ENCODE measurements around the gene CYP27A1. TPM values are rescaled to one million over a fixed set of nuclear protein-coding genes. Genes with fewer than 3 reads are reported as not detected.

The CYP27A1 gene
- total and polyA plus RNA-seq, 4 donors: 112 to 354 (median 305) TPM

- WGBS: 54% methylated on average over 6 of the region's 6 CpGs
- Histone ChIP-seq H3K27me3 (ENCODE audit: control insufficient read depth in 4 of 4, insufficient read depth in 4 of 4, low read length in 3 of 4) (no peaks in the 10 kb centered on the region), H3K9ac (ENCODE audit: low read depth in 1 of 2, low read length in 2 of 2) (peak overlapping the region in 1 of 2 donors; percentile 57), H3K36me3 (ENCODE audit: control insufficient read depth in 4 of 4, insufficient read depth in 3 of 4, low read depth in 1 of 4, low read length in 3 of 4) (peaks cover 0 to 12% (median 0%) of the 10 kb centered on the region in 4 donors), H3K4me3 (ENCODE audit: low read depth in 1 of 3, low read length in 3 of 3) (no peak overlapping the region), H3K9me3 (ENCODE audit: control insufficient read depth in 4 of 4, low read length in 3 of 4) (no peaks in the 10 kb centered on the region), H3K27ac (ENCODE audit: low read depth in 1 of 2, low read length in 2 of 2) (peak overlapping the region; percentile 84 to 91), H3K4me1 (ENCODE audit: control insufficient read depth in 4 of 4, insufficient read depth in 4 of 4, low read length in 3 of 4) (peaks cover 10 to 48% (median 38%) of the 10 kb centered on the region in 4 donors)
- no peak for DNase-seq (ENCODE audit: low spot score)
- TF ChIP-seq RXRA (IDR thresholded peaks at IDR 0.05): no peak
- no peak for TF ChIP-seq FOXA2 (IDR thresholded peaks at IDR 0.05)
- no peak for TF ChIP-seq EGR1 (IDR thresholded peaks at IDR 0.05; ENCODE audit: low read depth in 2 of 2)
- TF ChIP-seq, protein P1, sequence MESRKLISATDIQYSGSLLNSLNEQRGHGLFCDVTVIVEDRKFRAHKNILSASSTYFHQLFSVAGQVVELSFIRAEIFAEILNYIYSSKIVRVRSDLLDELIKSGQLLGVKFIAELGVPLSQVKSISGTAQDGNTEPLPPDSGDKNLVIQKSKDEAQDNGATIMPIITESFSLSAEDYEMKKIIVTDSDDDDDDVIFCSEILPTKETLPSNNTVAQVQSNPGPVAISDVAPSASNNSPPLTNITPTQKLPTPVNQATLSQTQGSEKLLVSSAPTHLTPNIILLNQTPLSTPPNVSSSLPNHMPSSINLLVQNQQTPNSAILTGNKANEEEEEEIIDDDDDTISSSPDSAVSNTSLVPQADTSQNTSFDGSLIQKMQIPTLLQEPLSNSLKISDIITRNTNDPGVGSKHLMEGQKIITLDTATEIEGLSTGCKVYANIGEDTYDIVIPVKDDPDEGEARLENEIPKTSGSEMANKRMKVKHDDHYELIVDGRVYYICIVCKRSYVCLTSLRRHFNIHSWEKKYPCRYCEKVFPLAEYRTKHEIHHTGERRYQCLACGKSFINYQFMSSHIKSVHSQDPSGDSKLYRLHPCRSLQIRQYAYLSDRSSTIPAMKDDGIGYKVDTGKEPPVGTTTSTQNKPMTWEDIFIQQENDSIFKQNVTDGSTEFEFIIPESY (IDR thresholded peaks at IDR 0.05): no peak
- no peak for TF ChIP-seq JUND (IDR thresholded peaks at IDR 0.05)
- TF ChIP-seq NR2F2 (IDR thresholded peaks at IDR 0.05): no peak
- TF ChIP-seq TAF1 (conservative IDR thresholded peaks at IDR 0.05): no peak
- TF ChIP-seq, protein P2, sequence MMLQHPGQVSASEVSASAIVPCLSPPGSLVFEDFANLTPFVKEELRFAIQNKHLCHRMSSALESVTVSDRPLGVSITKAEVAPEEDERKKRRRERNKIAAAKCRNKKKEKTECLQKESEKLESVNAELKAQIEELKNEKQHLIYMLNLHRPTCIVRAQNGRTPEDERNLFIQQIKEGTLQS (IDR thresholded peaks at IDR 0.05): no peak
- no peak for TF ChIP-seq HNF4A (conservative IDR thresholded peaks at IDR 0.05)
- TF ChIP-seq SP1 (IDR thresholded peaks at IDR 0.05): no peak
- TF ChIP-seq HNF4G (IDR thresholded peaks at IDR 0.05): no peak
- TF ChIP-seq, protein P3, sequence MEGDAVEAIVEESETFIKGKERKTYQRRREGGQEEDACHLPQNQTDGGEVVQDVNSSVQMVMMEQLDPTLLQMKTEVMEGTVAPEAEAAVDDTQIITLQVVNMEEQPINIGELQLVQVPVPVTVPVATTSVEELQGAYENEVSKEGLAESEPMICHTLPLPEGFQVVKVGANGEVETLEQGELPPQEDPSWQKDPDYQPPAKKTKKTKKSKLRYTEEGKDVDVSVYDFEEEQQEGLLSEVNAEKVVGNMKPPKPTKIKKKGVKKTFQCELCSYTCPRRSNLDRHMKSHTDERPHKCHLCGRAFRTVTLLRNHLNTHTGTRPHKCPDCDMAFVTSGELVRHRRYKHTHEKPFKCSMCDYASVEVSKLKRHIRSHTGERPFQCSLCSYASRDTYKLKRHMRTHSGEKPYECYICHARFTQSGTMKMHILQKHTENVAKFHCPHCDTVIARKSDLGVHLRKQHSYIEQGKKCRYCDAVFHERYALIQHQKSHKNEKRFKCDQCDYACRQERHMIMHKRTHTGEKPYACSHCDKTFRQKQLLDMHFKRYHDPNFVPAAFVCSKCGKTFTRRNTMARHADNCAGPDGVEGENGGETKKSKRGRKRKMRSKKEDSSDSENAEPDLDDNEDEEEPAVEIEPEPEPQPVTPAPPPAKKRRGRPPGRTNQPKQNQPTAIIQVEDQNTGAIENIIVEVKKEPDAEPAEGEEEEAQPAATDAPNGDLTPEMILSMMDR (IDR thresholded peaks at IDR 0.05; ENCODE audit: low read depth, low read length, missing input control): no peak
- TF ChIP-seq, protein P4, sequence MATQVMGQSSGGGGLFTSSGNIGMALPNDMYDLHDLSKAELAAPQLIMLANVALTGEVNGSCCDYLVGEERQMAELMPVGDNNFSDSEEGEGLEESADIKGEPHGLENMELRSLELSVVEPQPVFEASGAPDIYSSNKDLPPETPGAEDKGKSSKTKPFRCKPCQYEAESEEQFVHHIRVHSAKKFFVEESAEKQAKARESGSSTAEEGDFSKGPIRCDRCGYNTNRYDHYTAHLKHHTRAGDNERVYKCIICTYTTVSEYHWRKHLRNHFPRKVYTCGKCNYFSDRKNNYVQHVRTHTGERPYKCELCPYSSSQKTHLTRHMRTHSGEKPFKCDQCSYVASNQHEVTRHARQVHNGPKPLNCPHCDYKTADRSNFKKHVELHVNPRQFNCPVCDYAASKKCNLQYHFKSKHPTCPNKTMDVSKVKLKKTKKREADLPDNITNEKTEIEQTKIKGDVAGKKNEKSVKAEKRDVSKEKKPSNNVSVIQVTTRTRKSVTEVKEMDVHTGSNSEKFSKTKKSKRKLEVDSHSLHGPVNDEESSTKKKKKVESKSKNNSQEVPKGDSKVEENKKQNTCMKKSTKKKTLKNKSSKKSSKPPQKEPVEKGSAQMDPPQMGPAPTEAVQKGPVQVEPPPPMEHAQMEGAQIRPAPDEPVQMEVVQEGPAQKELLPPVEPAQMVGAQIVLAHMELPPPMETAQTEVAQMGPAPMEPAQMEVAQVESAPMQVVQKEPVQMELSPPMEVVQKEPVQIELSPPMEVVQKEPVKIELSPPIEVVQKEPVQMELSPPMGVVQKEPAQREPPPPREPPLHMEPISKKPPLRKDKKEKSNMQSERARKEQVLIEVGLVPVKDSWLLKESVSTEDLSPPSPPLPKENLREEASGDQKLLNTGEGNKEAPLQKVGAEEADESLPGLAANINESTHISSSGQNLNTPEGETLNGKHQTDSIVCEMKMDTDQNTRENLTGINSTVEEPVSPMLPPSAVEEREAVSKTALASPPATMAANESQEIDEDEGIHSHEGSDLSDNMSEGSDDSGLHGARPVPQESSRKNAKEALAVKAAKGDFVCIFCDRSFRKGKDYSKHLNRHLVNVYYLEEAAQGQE (IDR thresholded peaks at IDR 0.05): no peak
- TF ChIP-seq YY1 (IDR thresholded peaks at IDR 0.05): no peak
- no peak for TF ChIP-seq RAD21 (IDR thresholded peaks at IDR 0.05)
- no peak for TF ChIP-seq MAX (IDR thresholded peaks at IDR 0.05)
- TF ChIP-seq FOXA1 (IDR thresholded peaks at IDR 0.05): no peak
Observed at GRCh38 chr2:218756599-218757377, 25.2 kb upstream of the CYP27A1 start.
